ENCODE measurements around the gene PRPF4.

- TF ChIP-seq REST (IDR thresholded peaks at IDR 0.05; ENCODE audit: low read depth) (no peak), USF1 (IDR thresholded peaks at IDR 0.05) (no peak), EP300 (IDR thresholded peaks at IDR 0.05; ENCODE audit: borderline replicate concordance) (no peak), TAF1 (IDR thresholded peaks at IDR 0.05; ENCODE audit: low read depth) (no peak), TEAD4 (IDR thresholded peaks at IDR 0.05) (no peak), YY1 (IDR thresholded peaks at IDR 0.05; ENCODE audit: low read depth) (no peak)
Observed at GRCh38 chr9:113307396-113307975, 32.0 kb downstream of the PRPF4 start.

All from Ishikawa (cell line).